OCI-LY7 (cell line): Measurements from ENCODE around the gene EML5. TPM values are rescaled to one million over a fixed set of nuclear protein-coding genes. Genes with fewer than 3 reads are reported as not detected.

Experiments
- BruUV-seq: library from RNA; stranded (reverse); fragments of 400-500 nt; replicated peaks from 2 replicates; lab custom pipeline; 2021; lab: Mats Ljungman, UMichigan
- CTCF ChIA-PET: fragments of 300-600 bp; sonication (Branson Sonifier 250); formaldehyde crosslinking; loops from one replicate; lab custom pipeline; 2022; ENCODE audit warnings: antibody characterized with exemption; ENCODE audit not compliant: unreplicated experiment; lab: Charles Lee
- POLR2A ChIA-PET: fragments of 300-600 bp; sonication (Branson Sonifier 250); formaldehyde crosslinking; loops from one replicate; lab custom pipeline; 2022; ENCODE audit warnings: antibody characterized with exemption; lab: Charles Lee
- DNase-seq: peaks from one replicate; pipeline ENCODE4 v3.0.0-alpha.2; 2015; ENCODE audit warnings: low spot score
- H2AFZ ChIP-seq: fragments of 200-600 bp; sonication (generic), shearing (Covaris generic); 2 replicates; pipeline ENCODE4 v1.6.1; 2014; ENCODE audit warnings: mild to moderate bottlenecking, antibody characterized with exemption, low read length, moderate library complexity
- H3K27ac ChIP-seq: fragments of 200-600 bp; sonication (generic); 2 replicates; pipeline ENCODE4 v1.5.1; 2014; ENCODE audit warnings: mixed run types, low read depth, mild to moderate bottlenecking, moderate library complexity, low read length, inconsistent platforms; ENCODE audit not compliant: poor library complexity, severe bottlenecking
- H3K36me3 ChIP-seq: fragments of 200-600 bp; sonication (generic); 2 replicates; pipeline ENCODE4 v1.6.1; 2014; ENCODE audit warnings: mild to moderate bottlenecking, antibody characterized with exemption, low read length, moderate library complexity, mixed read lengths; ENCODE audit not compliant: insufficient read depth
- H3K4me1 ChIP-seq: fragments of 200-600 bp; sonication (generic); 2 replicates; pipeline ENCODE4 v1.5.1; 2014; ENCODE audit warnings: mild to moderate bottlenecking, low read length; ENCODE audit not compliant: insufficient read depth, poor library complexity, severe bottlenecking
- H3K4me2 ChIP-seq: fragments of 200-600 bp; sonication (generic); 2 replicates; pipeline ENCODE4 v1.6.1; 2014; ENCODE audit warnings: mild to moderate bottlenecking, low read length
- H3K4me3 ChIP-seq: fragments of 200-600 bp; sonication (generic); 2 replicates; pipeline ENCODE4 v1.5.1; 2014; ENCODE audit warnings: mild to moderate bottlenecking, low read depth, low read length; ENCODE audit not compliant: poor library complexity, severe bottlenecking
- H3K79me2 ChIP-seq: fragments of 200-600 bp; sonication (generic); 2 replicates; pipeline ENCODE4 v1.6.1; 2016; ENCODE audit warnings: low read depth, mild to moderate bottlenecking, low read length, moderate library complexity, mixed read lengths; ENCODE audit not compliant: insufficient read depth
- H3K9me2 ChIP-seq: fragments of 200-600 bp; sonication (generic); 2 replicates; pipeline ENCODE4 v1.6.1; 2016; ENCODE audit warnings: mild to moderate bottlenecking, low read length, mixed read lengths; ENCODE audit not compliant: insufficient read depth
- H3K9me3 ChIP-seq: fragments of 200-600 bp; sonication (generic); 2 replicates; pipeline ENCODE4 v1.6.1; 2014; ENCODE audit warnings: mild to moderate bottlenecking, mixed run types, low read length, mixed read lengths
- H4K20me1 ChIP-seq: fragments of 200-600 bp; sonication (generic); 2 replicates; pipeline ENCODE4 v1.6.1; 2014; ENCODE audit warnings: mild to moderate bottlenecking, antibody characterized with exemption, low read length, moderate library complexity, mixed read lengths; ENCODE audit not compliant: insufficient read depth
- CTCF ChIP-seq: fragments of 200-600 bp; sonication (generic); conservative IDR thresholded peaks from 2 replicates; pipeline ENCODE4 v1.5.1; 2014; ENCODE audit warnings: mild to moderate bottlenecking, antibody characterized with exemption, low read length, moderate library complexity, mixed read lengths
- EZH2phosphoT487 ChIP-seq: fragments of 200-600 bp; sonication (generic); IDR thresholded peaks from 2 replicates; pipeline ENCODE4 v1.6.1; 2018; ENCODE audit warnings: low read depth, borderline replicate concordance, mild to moderate bottlenecking, mixed run types, antibody characterized with exemption, low read length, moderate library complexity, mixed read lengths
- intact Hi-C: fragments of 100-400 bp; cut with micrococcal nuclease; formaldehyde crosslinking; loops from one replicate; pipeline ENCODE4 v1.10.0; 2022; ENCODE audit not compliant: unreplicated experiment
- total RNA-seq, 2 experiments: library from RNA; depleted of rRNA in 1 of 2; stranded (reverse); fragments of >200 nt in 1 of 2; shearing (Covaris generic) in 1 of 2; gene quantifications; 2 replicates each; pipeline ENCODE4 v1.2.3, GENCODE V29; 2014 to 2022

Gene EML5
- total RNA-seq, 2 experiments from 2014 or later = 1.8 to 5.6 TPM

GRCh38 chr14:88837495-88837894, 44.7 kb upstream of the EML5 start:
- no peak for DNase-seq
- Histone ChIP-seq H3K9me2 (no peaks in the 10 kb centered on the region), H3K4me2 (no peak overlapping the region), H3K27ac (no peak overlapping the region), H3K4me3 (no peak overlapping the region), H4K20me1 (no peaks in the 10 kb centered on the region), H3K9me3 (no peaks in the 10 kb centered on the region), H3K4me1 (no peaks in the 10 kb centered on the region), H3K79me2 (no peaks in the 10 kb centered on the region), H2AFZ (no peak overlapping the region), H3K36me3 (no peaks in the 10 kb centered on the region)
- CTCF ChIA-PET = no interaction called here
- intact Hi-C loops = no loop called here
- no TSS peak for BruUV-seq
- no peak for TF ChIP-seq CTCF
- no peak for TF ChIP-seq EZH2phosphoT487
- POLR2A ChIA-PET = interaction anchor here (1.0 kb wide), 1 partner anchor 12 kb away, joined by 5 read pairs; no protein-coding TSS in a partner anchor

GRCh38 chr14:88835661-88836060, 42.9 kb upstream of the EML5 start:
- no peak overlapping the region for H2AFZ ChIP-seq
- H3K4me2 ChIP-seq = no peak overlapping the region
- POLR2A ChIA-PET = interaction anchor here (0.7 to 1.1 kb wide), 3 partner anchors 11 to 1604 kb away, joined by 3 to 4 read pairs (median 3); partner anchors contain the start of gene TTC8
- CTCF ChIA-PET = no interaction called here
- H4K20me1 ChIP-seq = no peaks in the 10 kb centered on the region
- TF ChIP-seq EZH2phosphoT487 (no peak), CTCF (no peak)
- no peak overlapping the region for H3K27ac ChIP-seq
- no peaks in the 10 kb centered on the region for H3K9me2 ChIP-seq
- no peak overlapping the region for H3K4me3 ChIP-seq
- intact Hi-C loops = no loop called here
- DNase-seq = no peak
- H3K79me2 ChIP-seq = no peaks in the 10 kb centered on the region
- BruUV-seq = no TSS peak
- H3K36me3 ChIP-seq = no peaks in the 10 kb centered on the region
- H3K9me3 ChIP-seq = no peaks in the 10 kb centered on the region
- no peaks in the 10 kb centered on the region for H3K4me1 ChIP-seq

GRCh38 chr14:88834883-88835431, 42.2 kb upstream of the EML5 start:
- DNase-seq = no peak
- no peaks in the 10 kb centered on the region for H3K9me2 ChIP-seq
- H3K79me2 ChIP-seq = no peaks in the 10 kb centered on the region
- intact Hi-C loops = no loop called here
- TF ChIP-seq CTCF = no peak
- TF ChIP-seq EZH2phosphoT487 = no peak
- H3K4me1 ChIP-seq = no peaks in the 10 kb centered on the region
- H3K9me3 ChIP-seq = no peaks in the 10 kb centered on the region
- H3K4me3 ChIP-seq = no peak overlapping the region
- no peaks in the 10 kb centered on the region for H3K36me3 ChIP-seq
- no peaks in the 10 kb centered on the region for H4K20me1 ChIP-seq
- no peak overlapping the region for H3K4me2 ChIP-seq
- no peak overlapping the region for H3K27ac ChIP-seq
- CTCF ChIA-PET = no interaction called here
- no peak overlapping the region for H2AFZ ChIP-seq
- POLR2A ChIA-PET = interaction anchor here (1.1 kb wide), 1 partner anchor 10 kb away, joined by 3 read pairs; the partner anchor contains the start of gene TTC8
- no TSS peak for BruUV-seq
